ENCODE measurements around the gene TNFRSF18.

DNA sequence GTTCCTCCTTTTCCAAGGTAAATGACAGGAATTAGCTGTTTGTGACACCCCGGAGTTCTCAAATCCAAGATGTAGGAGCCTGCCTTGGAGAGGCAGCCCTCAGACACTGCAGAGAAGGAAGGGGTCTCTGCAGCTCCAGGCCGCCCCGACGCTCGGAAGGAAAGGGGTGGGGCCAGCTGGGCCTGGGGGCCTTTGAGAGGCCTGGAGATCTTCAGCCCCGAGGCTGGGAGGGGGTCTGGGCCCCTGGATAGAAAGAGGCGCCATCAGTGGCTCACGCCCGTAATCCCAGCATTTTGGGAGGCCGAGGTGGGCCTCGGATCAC lies 1.1 kb upstream of the TNFRSF18 start:
- TF ChIP-seq, protein P1, sequence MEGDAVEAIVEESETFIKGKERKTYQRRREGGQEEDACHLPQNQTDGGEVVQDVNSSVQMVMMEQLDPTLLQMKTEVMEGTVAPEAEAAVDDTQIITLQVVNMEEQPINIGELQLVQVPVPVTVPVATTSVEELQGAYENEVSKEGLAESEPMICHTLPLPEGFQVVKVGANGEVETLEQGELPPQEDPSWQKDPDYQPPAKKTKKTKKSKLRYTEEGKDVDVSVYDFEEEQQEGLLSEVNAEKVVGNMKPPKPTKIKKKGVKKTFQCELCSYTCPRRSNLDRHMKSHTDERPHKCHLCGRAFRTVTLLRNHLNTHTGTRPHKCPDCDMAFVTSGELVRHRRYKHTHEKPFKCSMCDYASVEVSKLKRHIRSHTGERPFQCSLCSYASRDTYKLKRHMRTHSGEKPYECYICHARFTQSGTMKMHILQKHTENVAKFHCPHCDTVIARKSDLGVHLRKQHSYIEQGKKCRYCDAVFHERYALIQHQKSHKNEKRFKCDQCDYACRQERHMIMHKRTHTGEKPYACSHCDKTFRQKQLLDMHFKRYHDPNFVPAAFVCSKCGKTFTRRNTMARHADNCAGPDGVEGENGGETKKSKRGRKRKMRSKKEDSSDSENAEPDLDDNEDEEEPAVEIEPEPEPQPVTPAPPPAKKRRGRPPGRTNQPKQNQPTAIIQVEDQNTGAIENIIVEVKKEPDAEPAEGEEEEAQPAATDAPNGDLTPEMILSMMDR (conservative IDR thresholded peaks at IDR 0.05; ENCODE audit: low read depth in 2 of 2): no peak
- TF ChIP-seq, protein P2, sequence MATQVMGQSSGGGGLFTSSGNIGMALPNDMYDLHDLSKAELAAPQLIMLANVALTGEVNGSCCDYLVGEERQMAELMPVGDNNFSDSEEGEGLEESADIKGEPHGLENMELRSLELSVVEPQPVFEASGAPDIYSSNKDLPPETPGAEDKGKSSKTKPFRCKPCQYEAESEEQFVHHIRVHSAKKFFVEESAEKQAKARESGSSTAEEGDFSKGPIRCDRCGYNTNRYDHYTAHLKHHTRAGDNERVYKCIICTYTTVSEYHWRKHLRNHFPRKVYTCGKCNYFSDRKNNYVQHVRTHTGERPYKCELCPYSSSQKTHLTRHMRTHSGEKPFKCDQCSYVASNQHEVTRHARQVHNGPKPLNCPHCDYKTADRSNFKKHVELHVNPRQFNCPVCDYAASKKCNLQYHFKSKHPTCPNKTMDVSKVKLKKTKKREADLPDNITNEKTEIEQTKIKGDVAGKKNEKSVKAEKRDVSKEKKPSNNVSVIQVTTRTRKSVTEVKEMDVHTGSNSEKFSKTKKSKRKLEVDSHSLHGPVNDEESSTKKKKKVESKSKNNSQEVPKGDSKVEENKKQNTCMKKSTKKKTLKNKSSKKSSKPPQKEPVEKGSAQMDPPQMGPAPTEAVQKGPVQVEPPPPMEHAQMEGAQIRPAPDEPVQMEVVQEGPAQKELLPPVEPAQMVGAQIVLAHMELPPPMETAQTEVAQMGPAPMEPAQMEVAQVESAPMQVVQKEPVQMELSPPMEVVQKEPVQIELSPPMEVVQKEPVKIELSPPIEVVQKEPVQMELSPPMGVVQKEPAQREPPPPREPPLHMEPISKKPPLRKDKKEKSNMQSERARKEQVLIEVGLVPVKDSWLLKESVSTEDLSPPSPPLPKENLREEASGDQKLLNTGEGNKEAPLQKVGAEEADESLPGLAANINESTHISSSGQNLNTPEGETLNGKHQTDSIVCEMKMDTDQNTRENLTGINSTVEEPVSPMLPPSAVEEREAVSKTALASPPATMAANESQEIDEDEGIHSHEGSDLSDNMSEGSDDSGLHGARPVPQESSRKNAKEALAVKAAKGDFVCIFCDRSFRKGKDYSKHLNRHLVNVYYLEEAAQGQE (IDR thresholded peaks at IDR 0.05; ENCODE audit: unreplicated experiment): no peak
- TF ChIP-seq EZH2 (IDR thresholded peaks at IDR 0.05; ENCODE audit: low read depth, unreplicated experiment) (no peak), POLR2AphosphoS5 (IDR thresholded peaks at IDR 0.05; ENCODE audit: low read depth) (no peak), NANOG (IDR thresholded peaks at IDR 0.05; ENCODE audit: borderline replicate concordance) (no peak), STAT1 (IDR thresholded peaks at IDR 0.05; ENCODE audit: unreplicated experiment) (no peak)
